IMR-90 (cell line): ENCODE results near the gene ARMC9.

Experiments
- BHLHE40 ChIP-seq: fragments of 150-350 bp; IDR thresholded peaks from 2 replicates; pipeline ENCODE4 v1.6.1; 2016; ENCODE audit warnings: mild to moderate bottlenecking, low read depth, low read length
- CEBPB ChIP-seq: IDR thresholded peaks from 2 replicates; pipeline ENCODE4 v1.6.1; 2012; ENCODE audit warnings: low read depth, low read length, improper control_type of control experiment
- NFE2L2 ChIP-seq: fragments of 150-350 bp; IDR thresholded peaks from 2 replicates; pipeline ENCODE4 v1.6.1; 2016; ENCODE audit warnings: low read depth, mild to moderate bottlenecking, low read length
- POLR2A ChIP-seq: IDR thresholded peaks from 2 replicates; pipeline ENCODE4 v1.6.1; 2012; ENCODE audit warnings: mild to moderate bottlenecking, low read depth, low read length
- TF ChIP-seq, protein P1 (sequence below): conservative IDR thresholded peaks from 2 replicates; pipeline ENCODE4 v1.5.1; 2012; ENCODE audit warnings: mild to moderate bottlenecking, low read depth, low read length, improper control_type of control experiment

DNA sequence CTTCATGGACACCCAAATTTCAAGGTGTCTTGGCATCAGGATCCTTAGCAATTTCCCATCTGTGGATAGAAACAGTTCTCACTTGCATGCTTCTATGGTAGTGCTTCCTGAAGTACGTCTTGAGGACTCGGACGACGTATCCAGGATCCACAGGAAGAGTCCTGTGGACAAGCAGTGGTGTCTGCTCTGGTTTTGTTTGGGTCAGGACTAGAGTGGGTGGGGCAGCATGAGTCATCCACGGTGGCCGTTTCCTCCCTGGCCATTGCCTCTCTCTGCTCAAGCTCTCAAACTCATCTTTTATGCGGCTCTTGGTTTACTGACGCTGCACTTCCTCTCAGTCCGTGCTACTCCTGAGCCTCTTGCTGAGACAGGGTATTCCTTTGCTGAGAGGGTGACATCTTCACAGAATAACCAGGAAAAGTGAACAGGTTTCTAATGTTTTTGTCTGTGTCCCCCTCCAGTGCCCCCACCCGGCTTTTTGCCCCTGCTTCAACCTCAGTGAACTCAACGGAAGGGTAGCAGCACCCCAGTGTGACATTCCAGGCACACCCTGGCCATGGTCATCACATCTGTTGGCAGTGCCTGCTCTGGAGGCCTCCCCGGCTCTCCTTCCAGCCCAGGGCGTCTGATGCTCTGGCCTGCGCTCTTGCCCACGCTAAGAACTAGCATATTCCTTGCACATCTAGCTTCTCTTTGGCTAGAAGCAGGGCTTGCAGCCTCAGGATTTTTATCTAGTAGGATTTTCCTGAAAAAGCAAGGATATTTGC lies 62.2 kb downstream of the ARMC9 start:
- no peak for TF ChIP-seq NFE2L2
- TF ChIP-seq, protein P1, sequence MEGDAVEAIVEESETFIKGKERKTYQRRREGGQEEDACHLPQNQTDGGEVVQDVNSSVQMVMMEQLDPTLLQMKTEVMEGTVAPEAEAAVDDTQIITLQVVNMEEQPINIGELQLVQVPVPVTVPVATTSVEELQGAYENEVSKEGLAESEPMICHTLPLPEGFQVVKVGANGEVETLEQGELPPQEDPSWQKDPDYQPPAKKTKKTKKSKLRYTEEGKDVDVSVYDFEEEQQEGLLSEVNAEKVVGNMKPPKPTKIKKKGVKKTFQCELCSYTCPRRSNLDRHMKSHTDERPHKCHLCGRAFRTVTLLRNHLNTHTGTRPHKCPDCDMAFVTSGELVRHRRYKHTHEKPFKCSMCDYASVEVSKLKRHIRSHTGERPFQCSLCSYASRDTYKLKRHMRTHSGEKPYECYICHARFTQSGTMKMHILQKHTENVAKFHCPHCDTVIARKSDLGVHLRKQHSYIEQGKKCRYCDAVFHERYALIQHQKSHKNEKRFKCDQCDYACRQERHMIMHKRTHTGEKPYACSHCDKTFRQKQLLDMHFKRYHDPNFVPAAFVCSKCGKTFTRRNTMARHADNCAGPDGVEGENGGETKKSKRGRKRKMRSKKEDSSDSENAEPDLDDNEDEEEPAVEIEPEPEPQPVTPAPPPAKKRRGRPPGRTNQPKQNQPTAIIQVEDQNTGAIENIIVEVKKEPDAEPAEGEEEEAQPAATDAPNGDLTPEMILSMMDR: no peak
- TF ChIP-seq CEBPB: no peak
- no peak for TF ChIP-seq POLR2A
- TF ChIP-seq BHLHE40: no peak
